AG08396 (cell line): ENCODE results near the gene SLC25A22.

Experiments used
- DNase-seq: peaks from one replicate; pipeline ENCODE4 v3.0.0; 2012; ENCODE audit warnings: low spot score, mixed read lengths

SLC25A22 gene

DNA sequence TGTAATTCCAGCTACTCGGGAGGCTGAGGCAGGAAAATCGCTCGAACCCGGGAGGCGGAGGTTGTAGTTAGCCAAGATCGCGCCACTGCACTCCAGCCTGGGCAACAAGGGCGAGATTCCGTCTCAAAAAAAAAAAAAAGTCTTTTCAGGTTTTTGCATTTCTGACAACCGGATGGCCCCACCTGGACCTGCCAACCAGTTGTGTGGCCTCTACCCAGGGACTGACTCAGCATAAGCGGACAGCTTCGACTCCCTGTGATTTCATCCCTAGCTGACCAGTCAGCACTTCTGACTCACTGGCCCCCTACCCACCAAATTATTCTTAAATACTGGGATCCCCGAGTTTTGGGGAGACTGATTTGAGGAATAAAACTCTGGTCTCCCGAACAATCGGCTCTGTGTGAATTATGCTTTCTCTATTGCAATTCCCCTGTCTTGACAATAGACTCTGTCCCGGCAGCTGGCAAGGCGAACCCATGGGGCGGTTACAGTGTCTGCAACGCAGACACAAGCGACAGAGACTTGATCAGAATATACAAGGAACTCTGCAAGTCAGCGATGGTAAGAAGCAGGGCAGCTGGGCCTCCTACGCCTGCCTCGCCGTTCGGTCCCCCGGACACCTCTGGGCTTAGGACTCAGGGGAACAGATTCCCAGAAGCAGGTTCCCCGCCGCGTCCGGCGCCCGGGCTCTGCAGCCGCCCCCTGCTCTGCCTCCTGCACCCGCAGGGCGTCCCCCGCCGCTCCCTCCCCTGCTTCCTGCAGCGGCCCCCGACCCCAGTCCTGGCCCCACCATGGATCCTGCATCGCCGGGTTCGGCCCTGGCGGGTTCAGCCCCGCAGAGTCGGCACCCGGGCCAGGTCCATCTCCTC lies 51.6 kb downstream of the SLC25A22 start:
- no peak for DNase-seq

DNA sequence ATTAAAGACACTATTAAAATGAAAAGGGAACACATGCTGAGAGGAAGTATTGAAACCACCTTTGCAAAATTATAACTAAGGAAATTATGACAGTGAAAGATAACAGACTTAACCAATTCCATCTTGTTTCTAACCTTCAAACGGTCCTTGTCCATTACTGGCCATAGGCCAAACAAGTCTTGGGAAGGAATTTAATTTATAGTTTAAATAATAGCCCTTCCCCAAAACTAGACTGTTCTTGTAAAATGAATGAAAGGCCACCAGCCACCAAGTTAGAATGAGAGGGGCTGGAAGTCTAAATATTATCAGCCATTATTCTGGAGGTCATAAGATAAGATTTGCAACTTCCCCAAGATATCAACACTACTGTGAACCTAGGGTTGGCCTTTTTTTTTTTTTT lies 52.7 kb downstream of the SLC25A22 start:
- no peak for DNase-seq

DNA sequence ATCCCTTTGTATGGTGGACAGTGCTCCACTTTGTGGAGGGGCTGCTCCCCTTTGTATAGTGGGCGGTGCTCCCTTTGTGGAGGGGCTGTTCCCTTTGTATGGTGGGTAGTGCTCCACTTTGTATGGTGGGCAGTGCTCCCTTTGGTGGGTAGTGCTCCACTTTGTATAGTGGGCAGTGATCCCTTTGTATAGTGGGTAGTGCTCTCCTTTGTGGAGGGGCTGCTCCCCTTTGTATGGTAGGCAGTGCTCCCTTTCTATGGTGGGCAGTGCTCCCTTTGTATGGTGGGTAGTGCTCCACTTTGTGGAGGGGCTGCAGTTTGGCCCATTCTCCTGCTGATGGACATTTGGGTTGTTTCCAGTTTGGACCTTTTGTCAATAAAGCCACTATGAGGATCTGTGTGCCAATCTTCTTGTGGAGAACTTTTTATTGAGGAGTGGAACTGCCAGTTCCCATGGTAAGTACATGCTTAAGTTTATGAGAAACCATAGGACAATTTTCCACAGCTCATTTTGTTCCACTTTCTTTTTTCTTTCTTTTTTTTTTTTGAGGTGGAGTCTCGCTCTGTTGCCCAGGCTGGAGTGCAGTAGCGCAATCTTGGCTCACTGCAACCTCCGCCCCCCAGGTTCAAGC lies 55.4 kb downstream of the SLC25A22 start:
- DNase-seq, result no peak

DNA sequence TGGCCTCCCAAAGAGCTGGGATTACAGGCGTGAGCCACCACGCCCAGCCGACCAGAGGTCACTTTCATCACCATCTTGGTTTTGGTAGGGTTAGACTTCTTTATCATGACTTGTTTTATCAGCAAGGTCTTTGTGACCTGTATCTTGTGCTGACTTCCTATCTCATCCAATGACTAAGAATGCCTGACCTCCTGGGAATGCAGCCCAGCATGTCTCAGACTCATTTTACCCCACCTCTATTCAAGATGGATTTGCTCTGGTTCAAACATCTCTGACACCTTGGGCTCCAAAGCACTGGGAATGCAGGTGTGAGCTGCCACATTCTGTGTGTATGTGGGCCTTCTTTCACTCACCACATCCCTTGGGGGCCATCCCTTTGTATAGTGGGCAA lies 55.9 kb downstream of the SLC25A22 start:
- no peak for DNase-seq
